ENCODE measurements around the gene PFDN1.

PFDN1 gene

DNA sequence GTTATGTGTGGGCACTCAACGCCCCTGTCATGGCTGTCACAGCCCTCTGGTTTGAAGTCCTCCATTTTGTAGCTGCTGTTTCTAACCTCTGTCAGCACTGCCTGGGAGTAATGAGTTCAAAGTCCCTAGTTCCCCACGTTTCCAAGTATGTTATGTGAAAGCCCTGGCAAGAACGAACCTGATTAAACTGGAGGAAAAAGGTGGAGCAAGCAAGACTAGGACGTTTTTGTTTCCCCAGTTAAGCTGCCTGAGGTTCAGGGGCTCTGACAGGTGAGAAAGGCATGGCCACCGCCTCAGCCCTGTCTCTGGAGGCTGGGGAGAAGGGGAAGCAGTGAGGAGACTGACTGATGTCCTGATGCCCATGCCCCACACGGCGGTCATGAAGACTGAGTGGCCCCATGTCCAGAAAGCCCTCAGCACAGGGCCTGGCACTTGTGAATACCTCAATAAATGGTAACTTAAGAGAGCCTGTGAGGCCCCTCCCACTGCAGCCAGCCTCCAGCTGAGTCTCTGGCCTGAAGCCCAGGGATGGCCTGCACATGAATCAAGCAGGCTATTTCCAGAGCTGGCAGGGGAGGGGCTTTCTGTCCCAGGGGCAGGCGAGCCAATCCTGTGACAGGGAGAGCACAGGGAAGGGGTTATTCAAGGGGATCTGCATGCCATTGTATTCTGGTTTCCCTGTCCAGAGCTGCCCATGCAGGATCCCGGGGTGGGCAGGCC is 61.8 kb downstream of the PFDN1 start:
- DNase-seq (ENCODE audit: low read depth in 1 of 2, low spot score in 1 of 2), result no peak

DNA sequence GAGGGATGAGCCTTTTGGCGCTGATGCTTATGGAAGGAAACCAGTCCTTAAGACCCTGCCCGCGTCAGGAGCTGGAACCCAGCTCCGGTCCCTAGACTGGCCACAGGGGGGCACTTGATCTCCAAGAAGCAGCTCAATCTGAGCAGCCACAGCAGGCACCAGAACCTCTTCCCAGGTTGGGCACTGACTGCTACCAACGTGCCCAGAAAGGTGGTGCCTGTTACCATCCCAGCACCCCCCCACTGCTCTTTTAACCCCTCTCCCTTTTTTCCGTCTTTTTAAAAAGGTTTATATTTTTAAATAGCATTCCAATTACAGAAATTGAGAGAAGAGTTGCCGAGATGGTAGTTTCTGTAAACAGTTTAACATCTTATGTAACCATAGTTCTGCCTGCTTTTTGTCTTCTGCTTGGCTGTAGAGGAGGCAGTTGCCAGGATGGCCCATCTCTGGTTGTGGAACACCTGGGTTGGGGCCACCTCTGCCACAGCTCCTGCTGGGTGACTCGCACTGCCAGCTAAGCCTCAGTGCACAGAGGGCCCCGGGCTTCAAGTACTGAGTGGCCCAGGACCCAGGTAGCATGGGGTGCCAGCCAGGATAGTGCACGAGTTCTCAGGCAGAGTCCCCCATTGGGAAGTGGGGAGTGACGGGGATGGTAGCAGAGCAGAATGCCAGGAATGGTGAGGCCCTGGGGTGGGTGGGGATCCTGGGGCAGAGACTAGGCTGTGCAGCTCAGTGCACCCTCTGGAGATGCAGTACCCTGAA is 62.8 kb downstream of the PFDN1 start:
- DNase-seq (ENCODE audit: low read depth in 1 of 2, low spot score in 1 of 2), result peak; percentile 19 to 52

DNA sequence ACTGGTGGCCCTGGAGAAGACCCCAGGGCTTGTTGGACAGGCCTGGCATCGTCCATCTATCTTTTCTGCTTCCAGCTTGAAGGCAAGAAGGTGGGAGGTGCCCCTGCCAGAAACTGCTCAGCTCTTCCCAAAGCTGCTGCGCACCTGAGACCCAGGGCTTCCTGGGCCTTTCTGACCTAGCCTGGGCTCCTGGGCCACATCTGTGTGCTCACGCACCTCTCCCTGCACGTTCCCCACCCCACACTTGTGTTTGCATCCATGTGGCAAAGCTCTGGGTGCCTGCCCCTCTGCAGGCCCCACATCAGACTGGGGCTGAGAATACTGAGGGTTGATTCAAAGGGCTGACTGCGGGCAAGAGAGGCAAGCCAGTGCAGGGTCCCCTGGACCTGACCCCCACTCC is 63.4 kb downstream of the PFDN1 start:
- DNase-seq (ENCODE audit: low read depth in 1 of 2, low spot score in 1 of 2), result no peak

DNA sequence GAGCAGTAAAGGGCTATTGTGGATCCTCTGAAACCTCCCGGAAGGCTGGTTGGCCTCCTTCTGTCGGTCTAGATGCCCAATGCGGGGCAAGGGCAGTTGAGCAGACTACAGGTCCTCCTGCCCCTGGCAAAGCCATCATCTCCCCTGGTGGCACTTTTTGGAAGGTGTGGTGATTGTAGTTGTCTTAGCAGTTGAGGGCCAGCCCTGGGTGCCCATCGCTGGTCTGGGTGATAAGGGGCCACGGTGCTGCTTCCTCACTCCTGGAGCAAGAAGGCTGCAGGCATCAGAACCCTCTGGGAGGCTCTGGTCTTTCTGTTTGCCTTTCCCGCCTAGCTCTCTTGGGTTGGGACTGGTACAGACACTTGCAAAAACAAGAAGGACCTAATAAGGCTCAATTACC is 64.1 kb downstream of the PFDN1 start:
- DNase-seq (ENCODE audit: low read depth in 1 of 2, low spot score in 1 of 2), result no peak

DNA sequence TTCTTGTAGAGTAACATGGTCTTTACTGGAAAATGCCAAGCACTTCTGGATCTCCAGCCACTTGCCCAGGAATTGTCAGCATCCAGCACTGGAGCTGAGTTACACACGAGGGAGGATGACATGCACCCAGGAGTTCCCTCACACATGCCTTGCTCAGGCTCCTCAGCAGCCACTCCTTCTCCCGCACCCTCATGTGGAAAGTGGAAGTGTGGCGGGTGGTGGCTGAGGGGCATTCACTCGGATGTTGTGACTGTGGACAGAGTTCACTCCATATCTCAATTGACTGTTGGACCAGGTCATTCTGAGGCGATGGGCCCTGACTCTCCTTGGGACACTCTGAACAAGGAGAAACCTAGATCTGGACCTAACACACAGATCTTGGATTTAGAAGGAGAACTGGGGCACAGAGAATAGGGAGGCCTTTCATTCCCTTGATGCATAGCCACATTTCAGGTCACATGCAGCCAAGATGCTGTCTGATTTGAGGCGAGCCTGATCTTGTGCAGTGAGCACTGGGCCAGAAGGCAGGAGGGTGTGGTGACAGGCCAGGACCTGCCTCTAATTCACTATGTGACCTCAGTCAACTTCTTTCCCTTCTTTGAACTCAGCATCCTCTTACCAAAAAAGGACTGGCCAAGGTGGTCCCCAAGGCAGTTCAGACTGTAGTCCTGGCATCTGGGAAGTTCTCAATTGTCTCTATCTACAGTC is 65.9 kb downstream of the PFDN1 start:
- DNase-seq (ENCODE audit: low read depth in 1 of 2, low spot score in 1 of 2), result no peak

DNA sequence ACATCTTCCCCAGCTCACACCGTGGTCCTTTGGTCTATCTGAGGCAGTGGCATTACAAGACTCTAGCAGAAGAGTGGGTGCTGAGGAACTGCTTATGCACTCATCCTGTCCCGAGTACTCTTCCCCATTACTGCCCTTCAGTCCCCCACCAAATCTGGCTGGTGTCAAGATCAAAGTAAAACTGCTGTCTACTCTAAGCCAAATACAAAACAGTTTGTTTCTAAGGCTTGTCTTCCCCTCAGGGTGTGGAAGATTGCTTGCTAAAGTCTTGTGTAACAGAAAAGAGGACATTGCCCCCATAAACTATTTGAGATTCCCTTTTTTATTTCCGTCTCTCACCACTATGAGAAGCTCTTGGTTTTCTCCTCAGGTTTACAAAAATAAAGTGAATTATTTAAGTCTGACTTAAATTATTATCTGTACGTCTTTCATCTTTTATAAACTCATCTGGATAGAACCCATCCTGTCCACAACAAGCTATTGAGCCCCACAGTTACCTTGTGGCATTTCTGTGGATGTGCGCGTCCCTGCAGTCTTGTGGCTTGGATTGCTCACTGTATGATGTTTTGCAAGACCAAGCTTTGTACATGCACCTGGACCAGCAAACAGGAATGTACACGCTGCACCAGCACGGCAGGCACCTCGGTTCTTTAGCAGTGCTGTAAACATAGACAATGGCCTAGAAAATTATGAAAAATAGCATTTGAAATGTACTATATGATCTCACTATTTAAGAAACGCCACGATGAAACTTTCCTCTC is 66.9 kb downstream of the PFDN1 start:
- DNase-seq (ENCODE audit: low read depth in 1 of 2, low spot score in 1 of 2), result no peak

DNA sequence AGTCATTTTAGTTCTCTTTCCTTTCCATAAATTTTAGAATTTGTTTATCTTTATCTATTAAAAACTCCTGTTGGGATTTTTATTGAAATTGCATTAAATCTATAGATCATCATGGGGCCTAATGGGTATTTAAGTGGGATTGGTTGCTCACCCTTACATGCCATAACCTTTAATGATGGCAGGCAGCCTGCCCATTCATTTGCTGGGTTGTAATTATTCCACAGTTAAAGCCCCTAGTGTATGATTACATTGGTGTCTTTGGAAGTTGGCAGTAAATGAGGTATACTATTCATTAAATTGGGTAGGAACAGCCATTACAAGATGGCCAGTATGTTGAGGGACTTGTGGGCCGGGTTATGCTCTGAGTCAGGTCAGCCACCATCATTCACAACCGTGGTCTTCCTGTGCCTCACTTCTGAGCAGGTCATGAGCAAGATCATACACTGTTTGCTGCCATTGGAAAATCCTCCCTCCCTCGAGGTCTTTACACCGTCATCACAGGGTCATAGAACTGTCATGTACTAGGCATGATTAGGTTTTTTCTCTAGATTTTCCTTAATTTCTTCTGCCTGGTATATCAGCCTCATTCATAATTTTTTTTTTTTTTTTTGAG is 68.4 kb downstream of the PFDN1 start:
- no peak for DNase-seq (ENCODE audit: low read depth in 1 of 2, low spot score in 1 of 2)

DNA sequence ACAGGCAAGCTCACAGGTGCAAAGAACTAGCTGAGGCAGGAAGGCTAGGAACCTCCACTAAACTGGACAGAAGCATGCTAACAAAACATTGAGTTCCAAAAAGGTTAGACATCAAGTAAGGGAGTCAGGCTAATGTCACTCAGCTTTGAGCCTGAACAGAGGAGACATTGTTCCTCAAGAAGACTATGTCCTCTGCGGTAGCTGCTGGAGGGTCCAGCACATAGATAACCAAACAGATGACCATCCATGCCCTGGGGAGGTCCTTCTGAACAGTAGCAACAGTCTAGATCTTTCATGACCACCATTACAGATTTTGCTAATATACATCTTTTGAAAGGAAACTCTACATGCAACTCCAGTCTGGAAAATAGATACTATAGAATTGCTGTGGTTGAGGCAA is 70.2 kb downstream of the PFDN1 start:
- DNase-seq (ENCODE audit: low read depth in 1 of 2, low spot score in 1 of 2), result no peak

DNA sequence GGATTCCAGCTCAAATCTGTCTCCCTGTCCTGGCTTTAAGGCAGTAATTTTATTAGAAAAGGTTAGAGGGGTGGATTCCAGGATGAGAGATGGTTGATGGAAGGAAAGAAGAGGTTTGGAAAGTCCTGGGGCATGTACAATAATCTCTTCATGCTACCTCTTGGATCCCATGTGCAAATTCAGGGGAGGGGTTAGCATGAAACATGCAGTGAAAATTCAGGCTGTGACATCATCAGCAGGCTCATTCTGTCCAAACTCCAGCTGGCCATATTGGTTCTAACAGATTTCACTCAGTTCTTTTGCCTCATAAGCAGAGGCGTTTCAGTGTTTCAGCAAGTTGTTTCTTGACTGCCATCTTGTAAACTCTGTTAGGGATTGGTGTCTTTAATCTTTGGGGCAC is 72.5 kb downstream of the PFDN1 start:
- no peak for DNase-seq (ENCODE audit: low read depth in 1 of 2, low spot score in 1 of 2)

DNA sequence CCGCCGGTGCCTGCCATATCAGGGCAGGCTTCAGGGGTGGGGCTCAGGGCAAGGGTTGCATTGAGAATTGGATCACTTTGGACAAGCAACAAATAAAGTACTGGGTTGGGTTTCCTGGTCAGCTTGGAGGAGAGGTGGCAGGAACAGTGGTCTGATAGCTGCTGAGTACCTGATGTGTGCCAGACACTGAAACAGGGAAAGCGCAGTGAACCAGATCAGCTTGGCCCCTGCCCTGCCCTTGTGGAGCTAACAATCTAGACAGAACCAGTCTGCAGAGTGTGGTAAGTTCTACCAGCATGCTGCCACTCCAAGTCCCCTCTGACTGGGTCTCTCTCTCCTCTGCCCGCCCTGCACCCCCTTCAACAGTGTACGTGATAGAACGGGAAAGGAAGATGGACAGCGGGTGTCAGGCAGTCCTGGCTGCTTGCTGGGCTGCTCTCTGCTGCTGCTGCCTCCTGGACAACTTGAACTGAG is 74.5 kb downstream of the PFDN1 start:
- DNase-seq (ENCODE audit: low read depth in 1 of 2, low spot score in 1 of 2), result no peak

DNA sequence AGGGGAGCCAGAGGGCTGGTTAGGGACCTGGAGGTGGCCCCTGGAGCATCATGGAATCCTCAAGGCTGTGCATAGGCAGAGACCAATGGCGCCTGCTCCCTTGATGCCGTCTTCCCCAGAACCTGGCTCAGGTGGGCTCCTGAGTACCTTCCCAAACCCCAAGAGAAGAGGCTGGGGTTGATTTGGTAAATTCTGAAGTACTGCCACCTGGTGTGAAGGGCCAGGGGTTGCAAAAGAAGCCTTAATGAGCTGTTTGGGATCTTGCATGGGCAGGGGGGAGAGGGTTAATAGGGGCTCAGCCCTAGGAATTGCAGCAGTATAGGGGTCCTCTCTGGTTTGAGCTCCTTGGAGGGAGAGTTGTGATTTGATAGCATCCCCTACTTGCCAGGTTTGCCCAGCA is 75.9 kb downstream of the PFDN1 start:
- DNase-seq (ENCODE audit: low read depth in 1 of 2, low spot score in 1 of 2), result no peak

DNA sequence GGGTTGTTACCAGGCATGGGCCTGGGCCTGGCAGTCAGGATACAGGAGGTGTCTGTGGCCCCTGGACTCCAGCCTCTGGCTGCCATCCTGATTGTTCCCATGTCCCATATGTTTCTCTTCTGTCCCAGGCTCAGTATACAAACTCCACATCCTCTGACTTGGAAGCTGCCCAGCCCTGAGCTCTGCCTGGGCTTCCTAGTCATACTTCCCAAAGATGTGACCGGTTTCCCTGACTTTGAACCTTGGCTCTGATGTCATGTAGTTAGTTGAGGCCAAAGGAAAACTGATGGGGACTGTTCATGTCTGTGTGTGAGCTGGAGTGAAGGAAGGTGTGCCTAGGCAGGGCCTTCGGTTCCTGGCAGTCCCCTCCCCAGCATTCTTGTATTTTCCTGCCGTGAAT is 77.5 kb downstream of the PFDN1 start:
- no peak for DNase-seq (ENCODE audit: low read depth in 1 of 2, low spot score in 1 of 2)

DNA sequence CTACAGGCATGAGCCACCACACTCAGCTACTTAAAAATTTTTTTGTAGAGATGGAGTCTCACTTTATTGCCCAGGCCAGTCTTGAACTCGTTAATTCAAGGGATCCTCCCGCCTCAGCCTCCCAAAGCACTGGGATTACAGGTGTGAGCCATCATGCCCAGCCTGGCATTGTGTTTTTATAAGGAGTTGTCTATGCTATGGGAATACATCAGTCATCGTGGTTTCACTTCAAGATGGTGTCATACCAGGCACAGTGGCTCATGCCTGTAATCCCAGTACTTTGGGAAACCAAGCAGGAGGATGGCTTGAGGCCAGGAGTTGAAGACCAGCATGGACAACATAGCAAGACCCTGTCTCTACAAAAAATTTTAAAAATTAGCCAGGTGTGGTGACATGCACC is 78.2 kb downstream of the PFDN1 start:
- no peak for DNase-seq (ENCODE audit: low read depth in 1 of 2, low spot score in 1 of 2)

DNA sequence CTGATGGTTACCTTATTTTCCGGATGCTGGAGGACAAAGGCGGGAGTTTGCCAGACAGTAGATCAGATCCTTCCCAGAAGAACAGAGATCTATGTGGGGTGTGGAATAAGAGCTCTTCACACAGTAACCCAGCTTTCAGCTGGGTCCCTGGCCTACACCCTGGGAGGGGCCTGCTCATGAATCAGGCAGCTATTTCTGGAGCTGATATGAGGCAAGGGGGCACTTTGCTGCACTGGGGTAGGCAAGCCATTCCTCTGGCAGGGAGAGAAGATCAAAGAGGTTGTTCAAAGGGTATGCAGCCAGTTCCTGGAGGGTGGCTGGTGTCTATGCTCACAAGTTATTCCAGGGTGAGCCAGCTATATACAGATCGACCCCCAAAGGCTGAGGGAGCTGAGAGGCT is 79.3 kb downstream of the PFDN1 start:
- DNase-seq (ENCODE audit: low read depth in 1 of 2, low spot score in 1 of 2), result no peak

DNA sequence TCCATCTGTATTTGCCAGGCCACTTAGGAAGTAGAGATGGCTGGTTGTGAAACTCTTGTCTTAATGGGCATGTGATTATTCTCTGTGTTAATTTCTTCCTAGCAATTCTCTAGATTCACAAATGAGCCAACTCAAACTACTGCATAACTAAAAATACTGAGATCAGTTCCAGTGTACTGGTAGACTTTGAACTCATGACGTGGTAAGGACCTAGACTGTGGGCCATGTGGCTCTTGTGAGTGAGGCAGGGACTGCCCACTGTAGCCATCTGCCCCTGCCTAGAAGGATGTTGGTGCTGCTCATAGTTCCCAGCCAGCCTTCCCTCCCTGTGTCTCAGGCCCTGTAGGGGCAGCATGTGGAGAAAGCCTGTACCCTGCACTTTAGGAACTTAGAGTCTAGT is 80.5 kb downstream of the PFDN1 start:
- no peak for DNase-seq (ENCODE audit: low read depth in 1 of 2, low spot score in 1 of 2)

DNA sequence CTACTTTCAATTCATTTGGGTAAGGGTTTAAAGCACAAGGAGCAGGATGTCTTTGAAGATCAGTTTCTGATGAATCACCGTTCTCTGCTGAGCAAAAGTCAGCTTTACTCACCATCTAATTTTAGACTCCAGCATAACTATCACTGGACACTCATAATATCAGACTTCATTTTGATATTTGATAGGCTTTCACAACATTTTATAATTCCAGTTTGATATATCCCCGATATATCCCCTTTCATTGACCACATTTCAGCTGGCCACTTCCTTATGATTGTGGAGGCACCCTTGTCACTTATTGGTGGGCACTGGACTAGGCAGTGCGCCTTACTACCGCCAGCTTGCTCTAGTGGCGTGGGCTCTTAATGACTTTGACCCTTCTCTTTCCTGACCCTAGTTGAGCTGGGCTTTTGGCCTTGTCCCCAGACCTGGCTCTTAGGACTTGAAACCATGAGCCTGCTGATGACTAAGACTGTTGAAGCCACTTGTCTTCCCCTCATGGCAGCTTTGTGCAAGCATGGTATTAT is 81.1 kb downstream of the PFDN1 start:
- no peak for DNase-seq (ENCODE audit: low read depth in 1 of 2, low spot score in 1 of 2)

DNA sequence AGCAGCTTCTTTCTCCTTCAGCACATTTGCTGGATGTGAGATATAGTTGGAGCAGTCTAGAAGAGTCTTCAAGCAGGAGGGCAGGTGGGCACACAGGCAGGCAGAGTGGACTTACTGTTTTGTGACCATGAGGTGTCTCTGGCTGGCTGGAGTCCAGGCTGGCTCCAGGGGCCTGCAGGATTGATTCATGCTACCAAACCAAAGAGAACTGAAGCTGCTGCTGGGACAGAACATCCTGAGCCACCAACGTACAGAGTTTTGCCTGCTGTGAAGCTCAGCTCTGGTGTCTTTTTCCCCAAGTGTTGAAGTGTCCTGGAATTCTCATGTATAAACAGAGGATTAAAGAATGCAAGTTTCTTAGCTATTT is 82.2 kb downstream of the PFDN1 start:
- DNase-seq (ENCODE audit: low read depth in 1 of 2, low spot score in 1 of 2), result no peak

DNA sequence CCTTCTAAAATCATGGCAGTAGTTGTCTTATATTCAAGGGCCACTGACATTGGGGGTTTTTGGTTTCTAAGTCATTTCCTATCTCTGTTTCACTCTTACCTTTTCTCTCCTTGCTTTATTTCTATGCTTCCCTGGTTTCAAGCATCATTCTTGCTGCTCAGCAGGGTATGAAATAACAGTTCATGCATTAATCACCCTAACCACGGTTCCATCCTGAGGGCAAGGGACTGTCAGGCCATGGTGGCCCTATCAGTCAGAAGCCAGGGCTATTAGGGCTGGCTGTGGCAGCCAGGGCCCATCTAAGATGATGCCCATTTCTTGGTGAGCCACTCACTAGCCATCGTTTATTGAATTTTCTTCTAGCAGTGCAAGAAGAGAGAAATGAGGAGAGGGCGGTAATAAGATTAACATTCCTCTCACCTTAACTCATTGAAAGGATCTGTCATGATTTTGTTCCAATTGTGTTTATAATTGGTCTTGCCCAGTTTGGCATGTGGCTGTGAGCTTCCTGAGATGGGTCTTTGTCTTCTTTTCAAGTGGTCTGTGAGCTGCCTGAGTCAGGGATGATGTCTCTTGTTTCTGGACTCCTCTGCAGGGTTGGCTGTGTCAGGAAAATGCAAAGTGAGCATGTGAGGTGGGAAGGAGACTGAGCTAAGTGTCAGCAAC is 82.7 kb downstream of the PFDN1 start:
- DNase-seq (ENCODE audit: low read depth in 1 of 2, low spot score in 1 of 2), result no peak

DNA sequence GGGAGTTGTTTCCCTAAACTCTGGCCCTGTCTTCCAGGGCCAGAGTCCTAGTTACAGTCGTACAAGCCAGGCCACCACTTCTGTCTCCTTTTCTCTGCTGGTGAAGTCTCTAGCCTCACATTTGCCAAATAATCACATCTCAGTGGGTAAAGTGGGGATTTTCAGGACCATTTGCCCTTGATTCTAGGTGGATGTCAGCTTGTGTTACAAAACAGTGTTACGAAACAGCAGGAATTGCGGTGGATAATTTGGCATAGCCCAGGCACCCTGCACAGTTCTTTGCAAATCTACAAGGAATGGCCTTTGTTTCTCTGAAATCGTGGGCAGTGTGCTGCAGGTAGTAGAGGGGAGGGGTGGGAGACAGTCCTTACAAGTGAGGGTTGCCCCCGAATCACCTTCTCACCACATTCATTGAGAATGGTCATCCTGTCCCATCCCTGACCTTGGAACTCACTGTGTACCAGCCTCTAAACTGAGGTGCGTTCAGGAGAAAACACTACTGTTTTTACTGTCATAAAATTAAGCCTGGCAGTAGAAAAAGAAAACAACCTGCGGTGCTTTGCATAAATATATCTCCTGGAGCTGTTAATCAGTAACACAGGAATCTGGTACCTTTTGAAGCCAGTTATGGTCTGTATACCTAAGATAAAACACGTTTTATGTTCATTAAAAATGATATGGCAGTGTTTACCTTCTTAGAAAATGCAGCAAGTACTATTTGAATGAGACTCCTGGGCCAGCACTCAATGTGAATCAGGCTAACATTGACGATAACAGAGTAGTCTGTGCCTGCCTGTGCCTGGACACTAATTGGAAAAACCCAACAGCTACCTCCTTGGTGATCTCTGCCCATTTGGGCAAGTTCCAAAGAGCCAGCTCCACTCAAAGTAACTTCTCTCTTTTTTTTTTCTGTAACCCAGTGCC is 83.6 kb downstream of the PFDN1 start:
- no peak for DNase-seq (ENCODE audit: low read depth in 1 of 2, low spot score in 1 of 2)

Data from stimulated activated CD4-positive, alpha-beta T cell treated with anti-CD3 and anti-CD28 coated beads, Interleukin-15, amount 100 ng/mL, for 1 hour (primary cell).